Neural progenitor cell (in vitro differentiated cells): Measurements from ENCODE around the gene MMEL1.
"Not testable (repeated sequence)": the region's sequence is repeated elsewhere in the genome, so short reads cannot be mapped to it uniquely, and the experiment has no call there.

Source experiments
- EZH2 ChIP-seq: fragments of 200-600 bp; sonication (generic); IDR thresholded peaks from 2 replicates; pipeline ENCODE4 v1.6.1; 2017; ENCODE audit warnings: antibody characterized with exemption, mild to moderate bottlenecking, moderate library complexity
- TF ChIP-seq, protein P1 (sequence below): fragments of 200-600 bp; sonication (generic); IDR thresholded peaks from 2 replicates; pipeline ENCODE4 v1.5.1; 2017; ENCODE audit warnings: antibody characterized with exemption, mild to moderate bottlenecking

DNA sequence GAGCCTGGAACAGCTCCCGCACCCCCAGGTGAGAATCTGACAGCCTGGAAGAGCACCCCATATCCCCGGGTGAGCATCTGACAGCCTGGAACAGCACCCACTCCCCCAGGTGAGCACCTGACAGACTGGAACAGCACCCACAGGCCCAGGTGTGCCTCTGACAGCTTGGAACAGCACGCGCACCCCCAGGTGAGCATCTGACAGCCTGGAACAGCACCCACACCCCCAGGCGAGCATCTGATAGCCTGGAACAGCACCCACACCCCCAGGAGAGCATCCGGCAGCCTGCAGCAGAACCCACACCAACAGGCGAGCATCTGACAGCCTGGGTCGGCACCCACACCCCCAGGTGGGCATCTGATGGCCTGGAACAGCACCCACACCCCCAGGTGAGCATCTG lies 27.0 kb upstream of the MMEL1 start:
- TF ChIP-seq EZH2 = not testable (repeated sequence)
- TF ChIP-seq, protein P1, sequence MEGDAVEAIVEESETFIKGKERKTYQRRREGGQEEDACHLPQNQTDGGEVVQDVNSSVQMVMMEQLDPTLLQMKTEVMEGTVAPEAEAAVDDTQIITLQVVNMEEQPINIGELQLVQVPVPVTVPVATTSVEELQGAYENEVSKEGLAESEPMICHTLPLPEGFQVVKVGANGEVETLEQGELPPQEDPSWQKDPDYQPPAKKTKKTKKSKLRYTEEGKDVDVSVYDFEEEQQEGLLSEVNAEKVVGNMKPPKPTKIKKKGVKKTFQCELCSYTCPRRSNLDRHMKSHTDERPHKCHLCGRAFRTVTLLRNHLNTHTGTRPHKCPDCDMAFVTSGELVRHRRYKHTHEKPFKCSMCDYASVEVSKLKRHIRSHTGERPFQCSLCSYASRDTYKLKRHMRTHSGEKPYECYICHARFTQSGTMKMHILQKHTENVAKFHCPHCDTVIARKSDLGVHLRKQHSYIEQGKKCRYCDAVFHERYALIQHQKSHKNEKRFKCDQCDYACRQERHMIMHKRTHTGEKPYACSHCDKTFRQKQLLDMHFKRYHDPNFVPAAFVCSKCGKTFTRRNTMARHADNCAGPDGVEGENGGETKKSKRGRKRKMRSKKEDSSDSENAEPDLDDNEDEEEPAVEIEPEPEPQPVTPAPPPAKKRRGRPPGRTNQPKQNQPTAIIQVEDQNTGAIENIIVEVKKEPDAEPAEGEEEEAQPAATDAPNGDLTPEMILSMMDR = not testable (repeated sequence)
